CD4-positive, alpha-beta T cell treated with Interleukin-17A for 4 hours (primary cell): ENCODE measurements around the gene EYS.
"Not testable (repeated sequence)": the region's sequence is repeated elsewhere in the genome, so short reads cannot be mapped to it uniquely, and the experiment has no call there.

Experiments used
- DNase-seq: peaks from one replicate; pipeline ENCODE4 v3.0.0-alpha.2; 2020; ENCODE audit warnings: mixed read lengths

Gene EYS

GRCh38 chr6:64539917-64540316 is 1167.1 kb downstream of the EYS start:
- DNase-seq: no peak

DNA sequence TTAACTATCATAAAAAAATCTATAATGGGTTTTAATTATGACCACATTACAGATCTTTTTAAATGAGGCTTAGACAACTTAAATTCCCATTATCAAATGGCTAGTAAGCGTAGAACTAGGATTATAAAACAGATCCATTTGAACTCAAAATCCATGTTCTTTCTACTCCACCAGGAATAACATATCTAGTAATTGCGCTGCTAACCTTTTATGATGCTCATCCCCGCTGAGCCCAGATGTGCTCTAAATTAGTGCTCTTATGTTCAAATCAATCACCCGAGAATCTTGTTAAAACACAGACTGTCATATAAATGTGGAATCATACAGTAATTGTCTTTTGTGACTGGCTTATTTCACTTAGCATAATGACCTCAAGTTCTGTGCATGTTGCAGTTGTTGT is 1168.3 kb downstream of the EYS start:
- no peak for DNase-seq

DNA sequence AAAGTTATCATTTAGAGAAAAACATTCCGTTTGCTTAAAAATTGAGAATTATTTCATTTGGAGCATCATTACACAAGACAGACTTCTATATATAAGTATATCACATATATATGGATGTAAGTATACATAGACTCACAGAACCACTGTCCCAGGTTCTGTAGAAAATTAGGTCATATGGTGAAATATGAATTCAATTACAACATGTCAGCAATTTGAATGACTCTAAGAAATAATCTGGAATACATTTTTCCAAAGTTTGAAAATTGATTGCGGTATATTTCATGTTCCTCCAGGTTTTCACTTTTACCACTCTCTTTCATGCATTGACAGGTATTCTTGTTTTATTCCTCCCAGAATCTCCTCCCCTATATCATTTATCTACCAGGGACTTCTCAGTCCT is 1179.1 kb downstream of the EYS start:
- DNase-seq: no peak

- DNase-seq: no peak
Measured at GRCh38 chr6:64522859-64523258, 1184.2 kb downstream of the EYS start.

- no peak for DNase-seq
Measured at GRCh38 chr6:64520050-64520449, 1187.0 kb downstream of the EYS start.

DNA sequence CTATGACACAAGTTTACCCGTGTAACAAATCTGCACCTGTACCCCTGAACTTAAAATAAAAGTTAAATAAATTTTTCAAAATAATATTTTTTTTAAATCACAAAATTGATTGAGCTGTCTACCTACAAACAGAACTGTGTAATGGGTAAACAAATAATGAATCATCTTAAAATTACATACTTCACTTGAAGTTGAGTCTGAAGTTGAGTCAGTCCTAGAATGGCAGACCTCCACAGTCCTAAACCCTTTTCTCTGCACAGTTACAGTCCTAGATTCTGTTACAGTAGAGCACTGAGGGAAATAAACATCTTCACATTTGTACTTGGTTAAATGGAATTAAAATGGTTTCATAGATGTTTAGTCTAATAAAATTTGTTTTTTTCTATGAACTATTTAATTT is 1190.6 kb downstream of the EYS start:
- no peak for DNase-seq

GRCh38 chr6:64507661-64508060 is 1199.4 kb downstream of the EYS start:
- DNase-seq: no peak

DNA sequence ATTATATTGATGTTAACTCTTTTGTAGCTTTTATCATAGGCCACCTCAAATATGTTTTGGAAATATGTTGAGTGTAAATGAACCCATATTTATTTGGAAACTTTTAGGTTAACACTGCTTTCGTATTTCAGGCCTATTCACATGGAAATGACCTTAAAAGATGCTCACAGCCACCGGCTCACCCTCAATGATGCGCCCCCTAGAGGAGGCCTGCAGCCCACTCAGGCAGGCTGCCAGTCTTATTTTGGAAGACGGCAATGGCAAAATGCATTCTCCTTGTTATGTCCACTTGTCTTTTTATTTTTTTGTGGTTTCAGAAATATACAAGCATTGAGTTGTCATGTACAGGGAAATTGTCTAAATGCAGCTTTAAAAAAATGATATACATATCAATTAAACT is 1201.7 kb downstream of the EYS start:
- DNase-seq: no peak

- DNase-seq: no peak
Measured at GRCh38 chr6:64504503-64504902, 1202.5 kb downstream of the EYS start.

- DNase-seq: no peak
Measured at GRCh38 chr6:64502801-64503200, 1204.2 kb downstream of the EYS start.

- no peak for DNase-seq
Measured at GRCh38 chr6:64497634-64498033, 1209.4 kb downstream of the EYS start.

GRCh38 chr6:64489763-64490162 is 1217.3 kb downstream of the EYS start:
- no peak for DNase-seq

- DNase-seq: no peak
Measured at GRCh38 chr6:64486578-64487351, 1220.3 kb downstream of the EYS start.

- no peak for DNase-seq
Measured at GRCh38 chr6:64483956-64484499, 1223.0 kb downstream of the EYS start.

- no peak for DNase-seq
Measured at GRCh38 chr6:64482631-64483030, 1224.4 kb downstream of the EYS start.

DNA sequence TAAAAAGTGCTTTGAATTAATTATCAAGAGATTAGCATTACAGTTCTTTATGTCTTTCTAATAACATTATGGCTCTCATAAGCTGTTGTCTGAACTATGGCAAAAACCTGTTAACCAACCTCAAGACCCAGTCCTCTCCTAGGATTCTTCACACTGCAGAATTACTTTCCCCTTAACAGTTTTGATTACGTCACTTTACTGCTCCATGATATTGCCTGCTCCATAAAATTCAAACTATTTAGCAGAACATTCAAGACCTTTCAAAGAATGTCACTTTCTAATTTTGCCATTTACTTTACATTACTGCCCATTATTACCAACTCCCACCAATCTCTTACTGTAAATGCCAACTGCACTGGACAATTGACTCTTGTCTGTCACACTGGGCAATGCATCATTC is 1227.9 kb downstream of the EYS start:
- DNase-seq: no peak

GRCh38 chr6:64477391-64477790 is 1229.6 kb downstream of the EYS start:
- no peak for DNase-seq

DNA sequence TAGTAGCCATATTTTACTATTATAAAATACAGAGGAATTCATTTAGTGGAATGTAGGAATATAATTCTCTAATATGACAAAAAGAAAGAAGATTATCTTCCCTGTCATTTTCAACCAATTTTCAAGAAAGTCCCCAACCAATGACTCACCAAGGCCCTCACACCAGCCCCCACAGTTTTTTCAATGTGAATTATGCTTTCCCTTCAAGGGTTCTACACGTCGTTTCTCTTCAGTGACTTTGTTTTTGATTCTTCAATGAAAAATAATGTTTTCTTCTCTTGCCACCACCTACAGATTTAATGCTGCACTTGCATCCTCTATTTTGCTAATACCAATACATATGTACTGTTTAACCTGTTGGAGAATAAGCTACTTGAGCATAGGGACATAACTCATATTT is 1230.1 kb downstream of the EYS start:
- no peak for DNase-seq

DNA sequence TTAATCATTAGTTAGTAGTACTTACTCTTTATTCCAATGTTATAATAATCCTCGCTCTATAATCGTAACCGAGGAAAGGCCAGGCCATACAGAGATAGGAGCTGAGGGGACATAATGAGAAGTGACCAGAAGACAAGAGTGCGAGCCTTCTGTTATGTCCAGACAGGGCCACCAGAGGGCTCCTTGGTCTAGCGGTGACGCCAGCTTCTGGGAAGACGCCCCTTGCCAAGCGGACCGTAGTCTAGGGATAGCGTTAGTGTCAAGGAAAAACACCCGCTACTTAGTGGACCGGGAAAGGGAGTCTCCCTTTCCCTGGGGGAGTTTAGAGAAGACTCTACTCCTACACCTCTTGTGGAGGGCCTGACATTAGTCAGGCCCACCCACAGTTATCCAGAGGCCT is 1237.6 kb downstream of the EYS start:
- DNase-seq: not testable (repeated sequence)

- DNase-seq: no peak
Measured at GRCh38 chr6:64467656-64468055, 1239.4 kb downstream of the EYS start.

- DNase-seq: no peak
Measured at GRCh38 chr6:64459411-64459944, 1247.5 kb downstream of the EYS start.

GRCh38 chr6:64448101-64448500 is 1258.9 kb downstream of the EYS start:
- not testable (repeated sequence) for DNase-seq

DNA sequence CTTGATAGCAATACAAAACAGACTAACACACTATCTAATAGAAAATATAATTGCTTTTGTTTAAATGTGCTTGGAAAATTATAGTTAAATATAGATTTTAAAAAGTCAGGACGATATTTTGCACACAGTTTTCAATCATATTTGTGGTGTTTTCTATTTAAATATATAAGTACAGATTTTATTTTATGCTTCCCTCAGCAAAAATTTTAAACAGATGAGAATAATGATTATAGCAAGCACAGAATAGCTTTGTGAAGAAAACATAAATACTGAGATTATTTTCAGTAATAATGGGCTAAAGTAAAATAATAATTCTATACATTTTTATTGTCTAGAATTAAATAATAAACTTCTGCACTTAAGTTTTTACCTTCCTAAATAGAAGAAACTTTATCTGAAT is 1262.0 kb downstream of the EYS start:
- no peak for DNase-seq

DNA sequence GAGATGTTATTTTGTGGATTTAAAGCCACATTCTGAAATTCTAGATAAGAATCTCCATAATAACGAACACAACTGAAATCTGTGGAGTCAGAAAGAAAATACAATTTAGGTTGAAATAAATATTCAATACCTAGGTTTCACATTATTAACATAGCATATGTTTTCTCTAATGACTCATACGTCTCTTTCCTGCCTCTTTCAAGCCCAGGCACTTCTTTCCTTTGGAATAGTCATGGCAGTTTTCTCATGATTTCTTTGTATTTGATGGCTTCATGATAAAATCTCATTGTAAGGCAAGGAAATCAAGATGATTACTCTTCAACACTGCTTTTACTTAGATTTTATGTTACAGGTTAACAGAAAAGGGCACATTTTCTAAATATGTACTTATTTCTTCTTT is 1267.8 kb downstream of the EYS start:
- no peak for DNase-seq

- DNase-seq: no peak
Measured at GRCh38 chr6:64437996-64438395, 1269.0 kb downstream of the EYS start.
